CD4-positive, alpha-beta T cell treated with Interleukin-17A for 4 hours (primary cell): ENCODE results near the gene PHF8.

Source experiments
- DNase-seq: peaks from one replicate; pipeline ENCODE4 v3.0.0-alpha.2; 2020; ENCODE audit warnings: mixed read lengths

The PHF8 gene

DNA sequence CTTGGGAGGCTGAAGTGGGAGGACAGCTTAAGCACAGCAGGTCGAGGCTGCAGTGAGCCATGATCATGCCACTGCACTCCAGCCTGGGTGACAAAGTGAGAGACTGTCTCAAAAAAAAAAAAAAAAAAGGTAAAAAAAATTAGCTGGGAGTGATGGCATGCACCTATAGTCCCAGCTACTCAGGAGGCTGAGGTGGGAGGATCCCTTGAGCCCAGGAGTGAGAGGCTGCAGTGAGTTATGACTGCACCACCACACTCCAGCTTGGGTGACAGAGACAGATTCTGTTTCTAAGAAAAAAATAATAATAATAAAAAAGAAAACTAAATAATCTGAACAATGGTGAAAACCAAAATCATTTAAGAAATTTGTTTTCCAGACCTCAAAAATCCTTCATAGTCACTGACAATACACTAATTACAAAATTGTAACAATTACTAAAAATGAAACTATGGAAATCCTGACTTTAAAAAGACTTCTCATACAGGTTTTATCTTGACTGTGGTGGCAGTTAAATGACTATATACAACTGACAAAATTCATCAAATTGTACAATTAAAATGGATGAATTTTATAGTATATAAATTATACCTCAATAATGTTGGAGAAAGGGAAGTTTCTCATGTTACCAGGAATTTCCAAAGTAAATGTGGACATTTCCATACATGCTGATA is 31.3 kb downstream of the PHF8 start:
- no peak for DNase-seq

DNA sequence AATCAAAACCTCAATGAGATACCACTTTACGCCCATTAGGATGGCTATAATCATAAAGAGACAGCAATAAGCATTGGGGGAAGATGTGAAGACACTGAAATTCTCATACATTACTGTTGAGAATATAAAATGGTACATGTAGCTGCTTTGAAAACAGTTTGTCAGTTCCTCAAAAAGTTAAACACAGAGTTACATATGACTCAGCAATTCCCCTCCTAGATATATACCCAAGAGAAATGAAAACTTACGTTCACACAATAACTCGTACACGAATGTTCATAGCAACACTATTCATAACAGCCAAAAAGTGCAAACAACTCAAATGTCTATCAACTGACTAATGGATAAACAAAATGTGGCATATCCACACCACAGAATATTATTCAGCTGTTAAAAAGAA is 36.6 kb downstream of the PHF8 start:
- no peak for DNase-seq

DNA sequence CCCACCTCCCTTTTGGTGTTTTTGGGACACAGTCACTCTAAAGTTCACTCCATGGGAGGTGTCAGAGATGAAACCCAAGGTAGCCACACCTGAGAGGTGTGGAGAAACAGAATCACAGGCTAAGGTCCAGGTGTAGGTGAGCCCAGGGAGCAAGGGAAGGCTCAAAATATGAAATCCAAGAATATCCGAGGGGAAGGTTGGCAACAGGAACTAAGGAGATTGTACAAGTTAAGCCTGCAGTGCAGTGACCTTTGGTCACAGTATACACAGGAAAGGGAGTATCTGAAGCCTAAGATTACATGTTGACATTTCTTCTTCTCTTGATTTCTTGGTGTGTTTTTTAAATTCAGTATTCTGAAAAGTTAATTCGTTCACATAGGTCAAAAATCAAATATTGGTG is 46.5 kb downstream of the PHF8 start:
- DNase-seq, result no peak

DNA sequence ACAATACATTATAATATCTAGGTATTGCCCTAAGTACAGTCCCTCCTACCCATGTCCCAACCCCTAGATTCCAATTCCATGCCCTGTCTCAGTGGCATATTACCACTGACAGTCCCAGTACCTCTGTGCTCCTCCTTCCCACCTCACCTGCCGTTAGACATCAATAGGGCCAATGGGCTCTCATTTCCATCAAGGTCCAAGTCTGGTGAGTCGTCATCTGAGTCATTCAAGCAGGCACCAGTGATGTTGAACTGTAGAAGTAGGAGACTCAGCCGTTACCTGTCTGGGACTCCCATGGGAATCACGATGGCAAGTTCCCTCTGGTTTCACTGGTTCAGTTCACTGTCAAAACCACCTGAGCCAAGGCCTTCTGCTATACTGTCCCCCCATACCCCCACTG is 51.7 kb downstream of the PHF8 start:
- DNase-seq, result no peak

DNA sequence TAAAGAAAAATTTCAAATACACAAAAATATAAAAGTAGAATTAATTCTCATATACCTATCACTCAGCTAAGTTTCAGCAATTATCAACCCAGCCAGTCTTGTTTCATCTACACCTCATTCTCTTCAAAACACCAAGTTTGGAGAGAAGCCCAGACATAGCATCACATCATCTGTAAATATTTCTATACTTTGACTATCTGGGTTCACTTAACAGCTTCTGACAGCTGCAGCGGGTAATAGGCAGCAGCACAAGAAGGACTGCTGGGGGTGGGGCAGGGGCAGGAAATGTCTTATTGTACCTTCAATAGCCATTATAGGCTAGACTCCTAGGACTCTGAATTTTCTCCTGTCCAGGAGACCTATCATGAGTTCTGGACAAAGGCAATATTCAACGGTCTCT is 54.1 kb downstream of the PHF8 start:
- DNase-seq, result no peak

DNA sequence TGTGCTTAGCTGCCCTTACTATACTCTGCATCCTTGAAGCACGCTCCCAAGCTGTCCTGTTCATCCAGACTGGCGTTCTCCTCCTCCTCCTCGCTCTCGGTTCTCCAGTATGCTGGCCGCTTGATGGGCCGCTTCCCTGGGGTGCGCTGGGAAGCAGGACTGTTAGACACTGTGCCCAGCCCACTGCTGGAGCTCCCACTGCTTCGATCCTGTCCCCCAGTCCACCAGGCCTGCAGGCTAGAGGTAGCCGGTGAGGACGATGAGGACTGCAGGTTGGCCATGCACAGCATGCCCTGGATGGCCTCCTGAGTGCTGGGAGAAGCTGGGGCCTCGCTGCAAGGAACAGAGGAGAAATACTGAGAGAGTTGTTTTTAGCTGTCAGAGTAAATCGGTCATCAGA is 59.4 kb downstream of the PHF8 start:
- DNase-seq, result no peak

DNA sequence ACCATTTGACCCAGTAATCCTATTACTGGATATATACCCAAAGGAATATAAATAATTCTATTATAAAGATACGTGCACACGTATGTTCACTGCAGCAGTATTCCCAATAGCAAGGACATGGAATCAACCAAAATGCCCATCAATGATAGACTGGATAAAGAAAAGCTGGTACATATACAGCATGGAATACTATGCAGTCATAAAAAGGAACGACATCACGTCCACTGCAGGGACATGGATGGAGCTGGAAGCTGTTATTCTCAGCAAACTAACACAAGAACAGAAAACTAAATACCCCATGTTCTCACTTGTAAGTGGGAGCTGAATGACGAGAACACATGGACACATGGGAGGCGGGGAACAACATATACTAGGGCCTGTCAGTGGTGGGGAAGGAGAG is 69.7 kb downstream of the PHF8 start:
- no peak for DNase-seq

DNA sequence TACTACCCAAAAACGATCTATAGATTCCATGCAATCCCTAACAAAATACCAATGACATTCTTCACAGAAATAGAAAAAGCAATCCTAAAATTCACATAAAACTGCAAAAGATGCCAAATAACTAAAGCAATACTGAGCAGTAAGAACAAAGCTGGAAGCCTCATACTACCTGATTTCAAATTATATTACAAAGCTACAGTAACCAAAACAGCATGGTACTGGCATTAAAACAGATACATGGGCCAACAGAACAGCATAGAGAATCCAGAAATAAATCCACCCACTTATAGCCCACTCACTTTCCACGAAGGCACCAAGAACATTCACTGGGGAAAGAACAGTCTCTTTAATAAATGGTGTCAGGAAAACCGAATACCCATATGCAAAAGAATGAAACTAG is 74.7 kb downstream of the PHF8 start:
- DNase-seq, result no peak

DNA sequence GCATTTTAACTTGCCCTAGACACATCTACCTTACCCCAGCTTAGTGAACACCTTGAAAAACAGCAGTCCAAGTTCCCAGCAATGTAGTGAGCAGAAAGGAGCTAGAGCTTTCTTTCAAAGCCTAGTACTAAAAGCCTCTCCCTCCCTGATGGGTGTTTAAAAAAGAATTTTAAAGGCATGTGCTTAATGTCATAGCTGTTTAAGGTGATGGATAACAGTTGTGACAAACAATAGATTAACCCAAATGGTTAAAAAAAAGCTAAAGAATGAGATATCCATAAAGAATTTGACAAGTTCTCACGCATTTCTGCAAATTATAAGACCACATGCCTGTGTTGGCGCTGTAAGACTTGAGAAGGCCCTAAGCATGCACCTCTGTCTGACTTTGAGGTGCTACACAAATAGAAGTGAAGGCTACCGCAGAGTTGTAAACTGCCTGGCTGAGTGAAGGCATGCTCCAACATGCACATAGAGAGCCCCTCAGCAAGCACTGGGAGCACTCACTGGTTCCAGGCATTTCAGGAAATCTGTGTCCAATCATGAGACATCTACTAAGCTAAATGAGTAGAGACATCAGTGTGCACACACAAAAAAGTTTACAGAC is 94.0 kb downstream of the PHF8 start:
- DNase-seq, result no peak

DNA sequence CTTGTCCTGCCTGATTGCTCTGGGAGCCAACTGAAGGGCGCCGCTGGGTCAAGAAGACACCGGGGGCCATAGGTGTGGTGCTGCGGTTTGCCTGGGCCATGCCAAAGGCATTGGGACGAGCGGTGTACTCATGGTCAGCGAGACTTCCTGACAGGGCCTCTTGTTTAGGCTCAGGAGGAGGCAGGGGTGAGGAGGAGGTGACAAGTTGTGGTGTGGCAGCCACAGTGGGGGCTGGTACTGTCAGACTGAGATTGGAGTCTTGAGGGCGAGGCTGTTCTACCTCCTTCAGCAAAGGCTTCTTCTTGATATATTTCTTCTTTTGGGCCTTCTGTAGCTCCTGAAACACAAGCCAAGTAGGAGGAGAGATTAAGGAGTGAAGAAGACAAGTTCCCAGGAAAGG is 104.1 kb downstream of the PHF8 start:
- DNase-seq, result no peak

DNA sequence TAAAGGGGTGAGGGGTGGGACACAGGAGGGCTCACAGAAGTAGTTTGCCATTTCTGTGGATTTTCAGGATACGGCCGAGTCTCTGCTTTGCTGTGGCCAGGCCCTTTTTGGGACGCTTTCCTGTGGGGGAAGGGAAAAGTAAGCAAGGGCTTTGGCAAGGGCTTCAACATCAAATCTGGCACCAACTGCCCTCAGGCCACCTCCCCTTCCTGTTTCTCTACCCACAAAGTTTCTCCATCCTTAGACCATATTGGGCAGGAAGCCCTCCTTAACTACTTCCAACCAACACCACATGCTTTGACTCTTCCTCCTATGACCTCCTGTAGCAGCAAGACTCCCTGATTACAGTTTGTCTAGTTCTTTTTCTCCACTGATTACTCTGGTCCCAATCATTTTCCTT is 105.1 kb downstream of the PHF8 start:
- DNase-seq, result no peak

DNA sequence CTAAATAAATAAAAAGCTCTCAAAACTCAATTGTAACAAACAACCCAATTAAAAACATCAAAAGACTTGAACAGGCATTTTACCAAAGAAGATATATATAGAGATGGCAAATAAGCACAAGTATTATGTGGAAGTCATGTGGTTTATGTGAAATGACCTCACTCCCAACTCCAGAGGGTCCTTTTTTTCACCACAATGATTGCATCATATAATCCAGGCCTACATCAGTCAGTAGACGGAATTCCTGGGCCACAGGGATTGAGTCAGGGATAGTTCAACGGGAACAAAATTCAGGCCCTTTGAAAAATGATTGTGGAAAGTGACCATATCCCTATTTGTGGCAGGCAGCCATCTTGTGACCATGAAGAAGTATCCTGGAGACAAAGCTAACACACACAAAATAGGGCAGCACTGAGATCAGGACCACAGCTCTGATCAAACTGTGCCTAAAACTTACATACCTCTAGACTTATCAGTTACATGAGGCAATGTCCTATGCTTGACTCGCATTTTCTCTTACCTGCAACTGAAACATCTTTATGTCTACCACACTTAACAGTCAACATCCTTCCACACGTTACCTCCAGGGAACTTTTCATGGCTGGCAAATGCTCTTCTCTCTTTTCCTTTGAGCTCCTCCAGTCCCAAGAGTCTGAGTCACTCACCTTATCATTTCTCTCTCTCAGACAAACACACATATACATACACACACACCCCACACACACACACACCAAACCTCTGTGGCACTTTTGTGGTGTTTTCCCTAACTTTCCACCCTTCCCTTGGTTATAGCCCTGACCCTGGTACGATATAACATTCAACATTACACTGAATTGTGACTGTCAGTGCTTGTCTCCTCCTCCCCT is 113.5 kb downstream of the PHF8 start:
- DNase-seq, result no peak

DNA sequence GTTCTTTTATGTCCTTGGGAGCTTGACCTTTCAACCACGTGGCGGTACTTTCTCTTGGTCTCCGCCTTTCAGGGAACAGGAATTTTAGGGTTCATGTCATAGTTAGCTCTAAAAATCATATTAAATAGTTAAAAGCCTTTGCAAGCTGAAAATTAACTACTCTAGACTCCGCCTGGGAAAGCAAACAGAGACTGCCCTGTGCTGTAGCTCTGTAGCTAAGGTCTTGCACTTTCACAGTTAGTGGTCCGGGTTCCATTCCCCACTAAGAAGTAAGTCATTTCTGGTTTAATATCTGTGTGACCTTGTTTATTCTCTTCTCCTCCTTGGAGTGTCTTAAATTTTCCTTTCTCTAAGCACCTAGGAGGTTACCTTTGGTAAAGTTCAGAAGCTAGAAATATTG is 118.2 kb downstream of the PHF8 start:
- DNase-seq, result no peak

DNA sequence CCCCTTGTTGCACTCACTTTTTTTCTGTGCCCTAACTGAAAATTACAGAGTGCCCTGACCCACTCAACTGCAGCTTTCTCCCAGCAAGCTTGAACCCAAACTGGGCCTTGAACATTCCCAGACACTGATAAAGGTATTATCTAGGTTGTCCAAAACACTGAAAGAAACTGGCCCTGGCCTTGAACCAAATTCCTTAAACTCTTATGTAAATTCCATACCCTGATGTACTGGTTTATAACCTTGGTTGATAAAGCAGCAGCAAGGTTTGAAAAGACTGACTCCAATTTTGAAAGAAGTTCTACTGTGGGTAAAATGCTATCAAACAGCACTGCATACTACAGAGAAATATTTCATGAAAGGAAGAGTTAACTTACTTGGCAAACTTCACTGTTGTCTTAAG is 125.6 kb downstream of the PHF8 start:
- no peak for DNase-seq

DNA sequence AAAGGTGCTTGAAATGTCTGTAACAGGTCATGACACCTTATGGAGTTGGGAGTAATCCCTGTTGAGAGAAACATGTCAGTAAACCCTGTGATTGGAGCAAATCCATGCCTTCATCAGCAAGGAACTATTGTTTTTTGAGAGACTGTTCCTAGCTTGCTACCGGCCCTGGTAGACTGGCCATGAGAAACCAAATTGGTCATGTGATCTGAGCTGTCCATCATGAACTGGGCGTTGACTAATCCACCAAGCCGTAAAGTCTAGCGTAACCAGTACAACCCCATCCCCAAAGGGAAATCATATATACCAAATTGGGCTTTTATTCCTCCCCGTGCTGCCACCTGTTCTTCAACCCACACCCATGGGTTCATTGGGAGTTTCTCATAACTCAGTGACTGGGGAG is 143.7 kb downstream of the PHF8 start:
- no peak for DNase-seq

DNA sequence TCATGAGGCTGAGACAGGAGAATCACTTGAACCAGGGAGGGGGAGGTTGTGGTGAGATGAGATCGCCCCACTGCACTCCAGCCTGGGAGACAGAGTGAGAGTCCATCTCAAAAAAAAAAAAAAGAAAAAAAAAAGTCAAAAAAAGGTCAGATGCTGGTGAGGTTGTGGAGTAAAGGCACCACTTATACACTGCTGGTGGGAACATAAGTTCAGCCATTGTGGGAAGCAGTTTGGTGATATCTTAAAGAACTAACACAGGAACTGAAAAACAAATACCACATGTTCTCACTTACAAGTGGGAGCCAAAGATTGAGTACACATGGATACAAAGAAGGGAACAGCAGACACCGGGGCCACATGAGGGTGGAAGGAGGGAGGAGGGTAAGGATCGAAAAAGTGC is 149.0 kb downstream of the PHF8 start:
- no peak for DNase-seq
